ENCODE measurements around the gene L1CAM.

- TF ChIP-seq CTCF (IDR thresholded peaks at IDR 0.05; ENCODE audit: low read depth, low read length) (no peak), EZH2phosphoT487 (IDR thresholded peaks at IDR 0.05; ENCODE audit: low read depth) (no peak)
These were observed 14.5 kb downstream of the L1CAM start for GRCh38 chrX:153871451-153871850.
